Measurements from ENCODE around the gene BICC1. TPM values are rescaled to one million over a fixed set of nuclear protein-coding genes. Genes with fewer than 3 reads are reported as not detected.

Gene BICC1
- total and polyA plus RNA-seq, 2 donors (not counting 1 experiment from before 2014, with no cell fraction given) = not detected

- Histone ChIP-seq H2AFZ (ENCODE audit: insufficient read depth, low read depth, low read length, poor library complexity, severe bottlenecking) (no peak overlapping the region), H3K79me2 (ENCODE audit: control insufficient read depth, insufficient read depth, low read length) (no peaks in the 10 kb centered on the region), H3K4me1 (ENCODE audit: control insufficient read depth in 2 of 2, insufficient read depth in 2 of 2, low read length in 2 of 2) (no peaks in the 10 kb centered on the region), H3K4me2 (replicated peaks; ENCODE audit: low read depth, low read length, poor library complexity, severe bottlenecking) (no peak overlapping the region), H3K36me3 (replicated peaks in 1 of 2; ENCODE audit: control extremely low read depth in 1 of 2, control insufficient read depth in 1 of 2, extremely low read depth in 1 of 2, insufficient read depth in 2 of 2, low read length in 1 of 2) (no peaks in the 10 kb centered on the region), H4K20me1 (ENCODE audit: control insufficient read depth, insufficient read depth, low read length, poor library complexity, severe bottlenecking) (no peaks in the 10 kb centered on the region), H3K27me3 (replicated peaks in 1 of 4; ENCODE audit: control extremely low read depth in 1 of 4, control insufficient read depth in 3 of 4, insufficient read depth in 4 of 4, low read length in 3 of 4) (no peaks in the 10 kb centered on the region), H3K9me3 (ENCODE audit: control extremely low read depth in 1 of 3, control insufficient read depth in 2 of 3, insufficient read depth in 1 of 3, low read length in 2 of 3) (peaks cover 0 to 9% (median 0%) of the 10 kb centered on the region in 3 donors), H3K4me3 (ENCODE audit: control extremely low read depth in 1 of 5, extremely low read depth in 1 of 5, insufficient read depth in 1 of 5, low read depth in 2 of 5, low read length in 4 of 5) (no peak overlapping the region), H3K9ac (ENCODE audit: low read length) (no peak overlapping the region), H3K27ac (ENCODE audit: low read length in 2 of 2) (no peak overlapping the region)
- Mint-ChIP-seq H3K4me3 (no peak overlapping the region), H3K9me3 (ENCODE audit: insufficient read depth) (no peaks in the 10 kb centered on the region), H3K4me1 (no peaks in the 10 kb centered on the region), H3K27ac (no peak overlapping the region), H3K27me3 (no peaks in the 10 kb centered on the region)
- DNase-seq (no peak), ATAC-seq (ENCODE audit: low read depth) (no peak)
- ChIA-PET CTCF (no interaction called here), POLR2A (no interaction called here)
- TF ChIP-seq EZH2 (IDR thresholded peaks at IDR 0.05; ENCODE audit: borderline replicate concordance, insufficient read depth, low read depth, low read length, poor library complexity, severe bottlenecking) = no peak
- TF ChIP-seq, protein P1, sequence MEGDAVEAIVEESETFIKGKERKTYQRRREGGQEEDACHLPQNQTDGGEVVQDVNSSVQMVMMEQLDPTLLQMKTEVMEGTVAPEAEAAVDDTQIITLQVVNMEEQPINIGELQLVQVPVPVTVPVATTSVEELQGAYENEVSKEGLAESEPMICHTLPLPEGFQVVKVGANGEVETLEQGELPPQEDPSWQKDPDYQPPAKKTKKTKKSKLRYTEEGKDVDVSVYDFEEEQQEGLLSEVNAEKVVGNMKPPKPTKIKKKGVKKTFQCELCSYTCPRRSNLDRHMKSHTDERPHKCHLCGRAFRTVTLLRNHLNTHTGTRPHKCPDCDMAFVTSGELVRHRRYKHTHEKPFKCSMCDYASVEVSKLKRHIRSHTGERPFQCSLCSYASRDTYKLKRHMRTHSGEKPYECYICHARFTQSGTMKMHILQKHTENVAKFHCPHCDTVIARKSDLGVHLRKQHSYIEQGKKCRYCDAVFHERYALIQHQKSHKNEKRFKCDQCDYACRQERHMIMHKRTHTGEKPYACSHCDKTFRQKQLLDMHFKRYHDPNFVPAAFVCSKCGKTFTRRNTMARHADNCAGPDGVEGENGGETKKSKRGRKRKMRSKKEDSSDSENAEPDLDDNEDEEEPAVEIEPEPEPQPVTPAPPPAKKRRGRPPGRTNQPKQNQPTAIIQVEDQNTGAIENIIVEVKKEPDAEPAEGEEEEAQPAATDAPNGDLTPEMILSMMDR (IDR thresholded peaks at IDR 0.05) = no peak
- intact Hi-C loops (cut with micrococcal nuclease) = no loop called here
These were observed 160.2 kb downstream of the BICC1 start for GRCh38 chr10:58672845-58673244.

DNA sequence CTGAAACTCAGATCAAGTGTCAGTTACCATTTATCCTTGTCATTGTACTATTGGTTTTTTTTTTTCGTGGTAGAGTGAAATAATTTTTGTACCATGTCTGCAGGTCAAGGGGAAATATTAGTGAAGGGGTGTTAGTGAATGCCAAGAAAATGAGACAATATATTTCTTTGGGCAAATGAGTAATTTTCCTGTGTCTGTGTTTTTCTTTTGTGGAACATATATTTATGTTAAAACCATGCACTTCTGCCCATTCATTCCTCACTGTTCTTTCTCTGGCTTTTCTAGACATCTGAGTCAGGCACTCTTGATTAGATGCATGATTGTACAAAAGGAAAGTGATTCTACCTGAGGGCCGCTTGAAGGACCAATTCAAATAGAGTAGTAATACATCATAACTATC is 161.6 kb downstream of the BICC1 start:
- DNase-seq = no peak
- 80% methylated on average over 1 of the region's 2 CpGs for WGBS (ENCODE audit: insufficient coverage)
- no peak overlapping the region for H3K4me2 ChIP-seq (replicated peaks; ENCODE audit: low read depth, low read length, poor library complexity, severe bottlenecking)
- no peaks in the 10 kb centered on the region for H3K36me3 ChIP-seq (replicated peaks in 1 of 2; ENCODE audit: control extremely low read depth in 1 of 2, control insufficient read depth in 1 of 2, extremely low read depth in 1 of 2, insufficient read depth in 2 of 2, low read length in 1 of 2)
- no peaks in the 10 kb centered on the region for H3K4me1 ChIP-seq (ENCODE audit: control insufficient read depth in 2 of 2, insufficient read depth in 2 of 2, low read length in 2 of 2)
- no peak overlapping the region for H3K4me3 ChIP-seq (ENCODE audit: control extremely low read depth in 1 of 5, extremely low read depth in 1 of 5, insufficient read depth in 1 of 5, low read depth in 2 of 5, low read length in 4 of 5)
- ATAC-seq (ENCODE audit: low read depth) = no peak
- no peak overlapping the region for H3K27ac Mint-ChIP-seq
- ChIA-PET POLR2A (no interaction called here), CTCF (no interaction called here)
- H3K9me3 Mint-ChIP-seq (ENCODE audit: insufficient read depth) = peaks cover 3% of the 10 kb centered on the region
- TF ChIP-seq EZH2 (IDR thresholded peaks at IDR 0.05; ENCODE audit: borderline replicate concordance, insufficient read depth, low read depth, low read length, poor library complexity, severe bottlenecking) = no peak
- TF ChIP-seq, protein P1 (IDR thresholded peaks at IDR 0.05) = no peak
- no peak overlapping the region for H3K4me3 Mint-ChIP-seq
- H3K27me3 Mint-ChIP-seq = no peaks in the 10 kb centered on the region
- no peak overlapping the region for H3K9ac ChIP-seq (ENCODE audit: low read length)
- H3K4me1 Mint-ChIP-seq = no peaks in the 10 kb centered on the region
- H3K9me3 ChIP-seq (ENCODE audit: control extremely low read depth in 1 of 3, control insufficient read depth in 2 of 3, insufficient read depth in 1 of 3, low read length in 2 of 3) = peaks cover 0 to 9% (median 0%) of the 10 kb centered on the region in 3 donors
- no peaks in the 10 kb centered on the region for H3K79me2 ChIP-seq (ENCODE audit: control insufficient read depth, insufficient read depth, low read length)
- no peak overlapping the region for H2AFZ ChIP-seq (ENCODE audit: insufficient read depth, low read depth, low read length, poor library complexity, severe bottlenecking)
- H3K27me3 ChIP-seq (replicated peaks in 1 of 4; ENCODE audit: control extremely low read depth in 1 of 4, control insufficient read depth in 3 of 4, insufficient read depth in 4 of 4, low read length in 3 of 4) = no peaks in the 10 kb centered on the region
- no peak overlapping the region for H3K27ac ChIP-seq (ENCODE audit: low read length in 2 of 2)
- intact Hi-C loops (cut with micrococcal nuclease) = no loop called here
- H4K20me1 ChIP-seq (ENCODE audit: control insufficient read depth, insufficient read depth, low read length, poor library complexity, severe bottlenecking) = no peaks in the 10 kb centered on the region

All from B cell (primary cell).